ENCODE measurements around the gene ST7L.
A peak's percentile ranks its signal among the peaks of the same experiment; 100 is the strongest.

Gene ST7L

GRCh38 chr1:112614460-112615065 is 4.4 kb downstream of the ST7L start:
- DNase-seq: peak; percentile 31

GRCh38 chr1:112605633-112606327 is 13.2 kb downstream of the ST7L start:
- no peak for DNase-seq

GRCh38 chr1:112603541-112603940 is 15.4 kb downstream of the ST7L start:
- no peak for DNase-seq

- DNase-seq: no peak
Observed at GRCh38 chr1:112603012-112603411, 15.9 kb downstream of the ST7L start.

- no peak for DNase-seq
Observed at GRCh38 chr1:112599477-112599876, 19.5 kb downstream of the ST7L start.

- DNase-seq: no peak
Observed at GRCh38 chr1:112594208-112594876, 24.6 kb downstream of the ST7L start.

- no peak for DNase-seq
Observed at GRCh38 chr1:112589766-112590165, 29.2 kb downstream of the ST7L start.

GRCh38 chr1:112583366-112583765 is 35.6 kb downstream of the ST7L start:
- DNase-seq: no peak

GRCh38 chr1:112581586-112582192 is 37.3 kb downstream of the ST7L start:
- DNase-seq: no peak

GRCh38 chr1:112579801-112580510 is 39.0 kb downstream of the ST7L start:
- no peak for DNase-seq

- no peak for DNase-seq
Observed at GRCh38 chr1:112576240-112576639, 42.7 kb downstream of the ST7L start.

- no peak for DNase-seq
Observed at GRCh38 chr1:112575154-112575804, 43.7 kb downstream of the ST7L start.

- DNase-seq: no peak
Observed at GRCh38 chr1:112565800-112566199, 53.1 kb downstream of the ST7L start.

- no peak for DNase-seq
Observed at GRCh38 chr1:112564081-112564480, 54.9 kb downstream of the ST7L start.

GRCh38 chr1:112563341-112563740 is 55.6 kb downstream of the ST7L start:
- no peak for DNase-seq

GRCh38 chr1:112558634-112559033 is 60.3 kb downstream of the ST7L start:
- DNase-seq: no peak

GRCh38 chr1:112557385-112557784 is 61.6 kb downstream of the ST7L start:
- DNase-seq: no peak

- no peak for DNase-seq
Observed at GRCh38 chr1:112554411-112554810, 64.5 kb downstream of the ST7L start.

- DNase-seq: no peak
Observed at GRCh38 chr1:112549590-112549989, 69.4 kb downstream of the ST7L start.

GRCh38 chr1:112548547-112548946 is 70.4 kb downstream of the ST7L start:
- no peak for DNase-seq

GRCh38 chr1:112546076-112546475 is 72.9 kb downstream of the ST7L start:
- no peak for DNase-seq

GRCh38 chr1:112544751-112545150 is 74.2 kb downstream of the ST7L start:
- no peak for DNase-seq

All from activated CD4-positive, alpha-beta T cell treated with anti-CD3 and anti-CD28 coated beads for 48 hours (primary cell).